Adrenal gland (tissue), 5 donors: ENCODE results near the gene PHF11.

Experiments
- CTCF ChIP-seq, 6 experiments: fragments of 450-650 bp in 4 of 6; fragments of 200-600 bp in 2 of 6; sonication (generic) in 1 of 6; IDR thresholded peaks; 1 replicate in 5 of 6; 2 replicates in 1 of 6; pipeline versions ENCODE4 v1.5.1 to v1.8.0; 2016 to 2021; ENCODE audit warnings: antibody characterized with exemption in 6 of 6, mild to moderate bottlenecking in 2 of 6, moderate library complexity in 1 of 6
- POLR2A ChIP-seq, 2 donors: fragments of 450-650 bp; IDR thresholded peaks; one replicate each; pipeline ENCODE4 v1.6.1; 2017; ENCODE audit warnings: antibody characterized with exemption in 2 of 2, mild to moderate bottlenecking in 2 of 2, moderate library complexity in 1 of 2
- donor health status: DM: no; HTN: no; CAD: no.

- TF ChIP-seq POLR2A (IDR thresholded peaks at IDR 0.05) (no peak), CTCF (IDR thresholded peaks at IDR 0.05) (no peak)
These were observed 40.8 kb upstream of the PHF11 start for GRCh38 chr13:49455007-49455398.
